Measurements from ENCODE around the gene LNX1. TPM values are rescaled to one million over a fixed set of nuclear protein-coding genes. Genes with fewer than 3 reads are reported as not detected.

Gene LNX1
- total and polyA plus RNA-seq, 2 of the 8 experiments (the other 6 are each of a cell fraction or from before 2014, with no cell fraction given): 2.7 to 3.8 TPM

DNA sequence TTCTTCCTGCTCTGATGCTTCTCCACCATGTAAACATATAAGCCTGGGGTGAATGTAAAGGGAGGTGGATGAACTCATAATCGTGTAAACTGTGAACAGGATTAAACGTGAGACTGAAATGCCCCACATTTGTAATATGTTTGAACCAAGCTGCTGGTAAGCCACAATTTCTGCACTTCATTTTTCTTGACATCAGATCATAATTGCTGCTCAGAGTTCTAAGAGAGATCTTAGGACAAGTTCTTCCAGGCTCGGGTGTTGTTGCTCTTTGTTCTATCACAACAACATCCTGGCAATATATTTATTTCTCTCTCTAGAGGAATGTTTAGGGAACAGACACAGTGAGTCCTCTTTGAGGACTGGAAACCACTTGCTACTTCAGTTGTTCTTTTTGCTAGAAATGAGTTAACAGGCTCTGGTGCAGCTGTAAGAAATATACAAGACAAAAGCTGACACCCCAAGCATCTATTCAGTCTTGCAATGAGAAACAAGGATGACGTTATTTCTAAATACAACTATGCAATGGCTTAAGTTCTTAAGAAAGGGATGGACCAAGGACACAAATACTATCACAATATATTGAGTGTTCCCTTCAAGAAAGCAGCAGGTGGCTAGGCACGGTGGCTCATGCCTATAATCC, 59.6 kb downstream of the LNX1 start:
- Histone ChIP-seq H3K23ac (ENCODE audit: insufficient read length) (no peak overlapping the region), H3K4me2 (ENCODE audit: insufficient read depth in 1 of 2, low read depth in 2 of 2, low read length in 2 of 2) (no peak overlapping the region), H2BK20ac (ENCODE audit: low read length) (no peak overlapping the region), H2BK15ac (ENCODE audit: low read length) (no peak overlapping the region), H4K8ac (ENCODE audit: extremely low read depth, insufficient read depth, low read length) (no peak overlapping the region), H3K4ac (replicated peaks; ENCODE audit: insufficient read length, low read depth, low read length) (no peak overlapping the region), H3K14ac (ENCODE audit: insufficient read length) (no peak overlapping the region), H3K4me1 (replicated peaks in 1 of 4; ENCODE audit: control insufficient read depth in 3 of 4, insufficient read depth in 4 of 4, low read length in 3 of 4) (peaks cover 0 to 9% (median 5%) of the 10 kb centered on the region in 4 experiments; a peak in 4 of 7 replicates), H4K91ac (replicated peaks; ENCODE audit: insufficient read length, low read length) (no peak overlapping the region), H3K9me3 (ENCODE audit: insufficient read depth in 2 of 2, low read depth in 1 of 2, low read length in 1 of 2) (no peaks in the 10 kb centered on the region), H3K56ac (replicated peaks; ENCODE audit: insufficient read length, low read depth, low read length) (no peak overlapping the region), H3K27me3 (replicated peaks in 1 of 4; ENCODE audit: control insufficient read depth in 3 of 4, extremely low read depth in 1 of 4, insufficient read depth in 3 of 4, low read length in 3 of 4) (no peaks in the 10 kb centered on the region), H2AK5ac (ENCODE audit: low read depth, low read length) (no peak overlapping the region), H3K9ac (replicated peaks in 1 of 4; ENCODE audit: extremely low read depth in 1 of 4, low read depth in 3 of 4, low read length in 3 of 4) (no peak overlapping the region), H3K36me3 (ENCODE audit: control insufficient read depth in 2 of 4, insufficient read depth in 4 of 4, low read length in 3 of 4) (no peaks in the 10 kb centered on the region), H3K79me2 (ENCODE audit: control insufficient read depth in 1 of 2, insufficient read depth in 2 of 2, low read length in 2 of 2) (no peaks in the 10 kb centered on the region), H2AFZ (ENCODE audit: low read length) (no peak overlapping the region), H3K18ac (ENCODE audit: extremely low read depth, low read length) (no peak overlapping the region), H3K27ac (ENCODE audit: low read depth, low read length) (no peak overlapping the region), H4K5ac (ENCODE audit: insufficient read length, low read depth, low read length) (no peak overlapping the region), H3K79me1 (ENCODE audit: low read depth, low read length) (no peaks in the 10 kb centered on the region), H4K20me1 (replicated peaks in 1 of 2; ENCODE audit: control insufficient read depth in 1 of 2, insufficient read depth in 2 of 2, low read length in 2 of 2) (no peaks in the 10 kb centered on the region), H3K4me3 (ENCODE audit: extremely low read depth in 1 of 4, insufficient read depth in 2 of 4, low read depth in 3 of 4, low read length in 4 of 4) (no peak overlapping the region), H2BK5ac (ENCODE audit: low read depth, low read length) (no peak overlapping the region), H3K23me2 (ENCODE audit: low read depth, low read length) (no peaks in the 10 kb centered on the region; the same call in 1 of the 2 replicates), H2BK120ac (replicated peaks; ENCODE audit: low read depth, low read length) (no peak overlapping the region), H2BK12ac (ENCODE audit: low read depth, low read length) (no peak overlapping the region)
- CTCF ChIA-PET (ENCODE audit: partially characterized antibody): interaction anchor here (1.0 to 1.3 kb wide), 3 partner anchors 61 to 702 kb away, joined by 3 read pairs; no protein-coding TSS in a partner anchor
- POLR2A ChIA-PET (ENCODE audit: partially characterized antibody): no interaction called here
- DNase-seq (ENCODE audit: low read depth in 1 of 2, low spot score in 2 of 2) (no peak), FAIRE-seq (no peak)
- 62% methylated on average over 5 of the region's 5 CpGs; no CpG with 5 or more reads in 1 of the 2 experiments for WGBS, 2 experiments (ENCODE audit: extremely low coverage in 1 of 2, insufficient coverage in 1 of 2, insufficient read length in 1 of 2, insufficient replicate concordance in 2 of 2, low coverage in 1 of 2, low lambda C conversion rate in 2 of 2, missing lambda C conversion rate in 1 of 2)
- no peak for TF ChIP-seq TCF12 (IDR thresholded peaks at IDR 0.05; ENCODE audit: low read depth, low read length)
- TF ChIP-seq, protein P1, sequence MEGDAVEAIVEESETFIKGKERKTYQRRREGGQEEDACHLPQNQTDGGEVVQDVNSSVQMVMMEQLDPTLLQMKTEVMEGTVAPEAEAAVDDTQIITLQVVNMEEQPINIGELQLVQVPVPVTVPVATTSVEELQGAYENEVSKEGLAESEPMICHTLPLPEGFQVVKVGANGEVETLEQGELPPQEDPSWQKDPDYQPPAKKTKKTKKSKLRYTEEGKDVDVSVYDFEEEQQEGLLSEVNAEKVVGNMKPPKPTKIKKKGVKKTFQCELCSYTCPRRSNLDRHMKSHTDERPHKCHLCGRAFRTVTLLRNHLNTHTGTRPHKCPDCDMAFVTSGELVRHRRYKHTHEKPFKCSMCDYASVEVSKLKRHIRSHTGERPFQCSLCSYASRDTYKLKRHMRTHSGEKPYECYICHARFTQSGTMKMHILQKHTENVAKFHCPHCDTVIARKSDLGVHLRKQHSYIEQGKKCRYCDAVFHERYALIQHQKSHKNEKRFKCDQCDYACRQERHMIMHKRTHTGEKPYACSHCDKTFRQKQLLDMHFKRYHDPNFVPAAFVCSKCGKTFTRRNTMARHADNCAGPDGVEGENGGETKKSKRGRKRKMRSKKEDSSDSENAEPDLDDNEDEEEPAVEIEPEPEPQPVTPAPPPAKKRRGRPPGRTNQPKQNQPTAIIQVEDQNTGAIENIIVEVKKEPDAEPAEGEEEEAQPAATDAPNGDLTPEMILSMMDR (IDR thresholded peaks at IDR 0.05; ENCODE audit: control extremely low read depth in 1 of 3, insufficient read depth in 1 of 3, low read depth in 1 of 3, low read length in 3 of 3): no peak
- TF ChIP-seq HDAC6 (IDR thresholded peaks at IDR 0.05; ENCODE audit: low read depth, low read length): no peak
- TF ChIP-seq JUND (IDR thresholded peaks at IDR 0.05; ENCODE audit: low read length): no peak
- no peak for TF ChIP-seq EGR1 (IDR thresholded peaks at IDR 0.05; ENCODE audit: borderline replicate concordance, low read depth, low read length)
- TF ChIP-seq SAP30 (IDR thresholded peaks at IDR 0.05; ENCODE audit: insufficient read depth, insufficient replicate concordance, low read length): no peak
- no peak for TF ChIP-seq CHD1 (IDR thresholded peaks at IDR 0.05; ENCODE audit: low read depth, low read length)
- TF ChIP-seq GTF2F1 (IDR thresholded peaks at IDR 0.05; ENCODE audit: borderline replicate concordance, low read depth, low read length): no peak
- no peak for TF ChIP-seq TEAD4 (IDR thresholded peaks at IDR 0.05; ENCODE audit: low read depth, low read length)
- no peak for TF ChIP-seq KDM4A (IDR thresholded peaks at IDR 0.05; ENCODE audit: low read depth, low read length, severe bottlenecking)
- no peak for TF ChIP-seq GABPA (IDR thresholded peaks at IDR 0.05; ENCODE audit: borderline replicate concordance, insufficient read depth, low read length)

Data from H1 (cell line).